Endothelial cell of umbilical vein (primary cell): ENCODE measurements around the gene ZNF319.

Experiments used
- CTCF ChIP-seq, 2 donors: IDR thresholded peaks; 1 replicate in 1 of 2; 2 replicates in 1 of 2; pipeline ENCODE4 v1.5.1; 2011; ENCODE audit warnings: low read length in 2 of 2, mild to moderate bottlenecking in 2 of 2, moderate library complexity in 2 of 2, control low read depth in 1 of 2, inconsistent platforms in 1 of 2, low read depth in 1 of 2; ENCODE audit not compliant: insufficient read depth in 1 of 2; ENCODE audit errors: extremely low read depth in 1 of 2
- EZH2 ChIP-seq: IDR thresholded peaks from 2 replicates; pipeline ENCODE4 v1.6.1; 2012; ENCODE audit warnings: borderline replicate concordance, low read depth, mild to moderate bottlenecking, moderate library complexity, low read length, inconsistent platforms; ENCODE audit not compliant: severe bottlenecking
- FOS ChIP-seq: IDR thresholded peaks from 2 replicates; pipeline ENCODE4 v1.6.1; 2011; ENCODE audit warnings: mild to moderate bottlenecking, low read length, moderate library complexity, borderline replicate concordance; ENCODE audit not compliant: insufficient read depth
- JUN ChIP-seq: IDR thresholded peaks from 2 replicates; pipeline ENCODE4 v1.6.1; 2011; ENCODE audit warnings: borderline replicate concordance, low read depth; ENCODE audit not compliant: insufficient read length, insufficient read depth
- MAX ChIP-seq: IDR thresholded peaks from 2 replicates; pipeline ENCODE4 v1.6.1; 2011; ENCODE audit not compliant: insufficient read depth, insufficient read length
- MYC ChIP-seq: IDR thresholded peaks from one replicate; pipeline ENCODE4 v1.6.1; 2011; ENCODE audit warnings: mild to moderate bottlenecking, low read depth, low read length
- POLR2A ChIP-seq: IDR thresholded peaks from 2 replicates; pipeline ENCODE4 v1.6.1; 2012; ENCODE audit warnings: low read depth, mild to moderate bottlenecking, control low read depth, low read length
- POLR2AphosphoS5 ChIP-seq: IDR thresholded peaks from 2 replicates; pipeline ENCODE4 v1.6.1; 2012; ENCODE audit warnings: low read depth, mild to moderate bottlenecking, control low read depth, low read length, moderate library complexity; ENCODE audit not compliant: insufficient read depth

DNA sequence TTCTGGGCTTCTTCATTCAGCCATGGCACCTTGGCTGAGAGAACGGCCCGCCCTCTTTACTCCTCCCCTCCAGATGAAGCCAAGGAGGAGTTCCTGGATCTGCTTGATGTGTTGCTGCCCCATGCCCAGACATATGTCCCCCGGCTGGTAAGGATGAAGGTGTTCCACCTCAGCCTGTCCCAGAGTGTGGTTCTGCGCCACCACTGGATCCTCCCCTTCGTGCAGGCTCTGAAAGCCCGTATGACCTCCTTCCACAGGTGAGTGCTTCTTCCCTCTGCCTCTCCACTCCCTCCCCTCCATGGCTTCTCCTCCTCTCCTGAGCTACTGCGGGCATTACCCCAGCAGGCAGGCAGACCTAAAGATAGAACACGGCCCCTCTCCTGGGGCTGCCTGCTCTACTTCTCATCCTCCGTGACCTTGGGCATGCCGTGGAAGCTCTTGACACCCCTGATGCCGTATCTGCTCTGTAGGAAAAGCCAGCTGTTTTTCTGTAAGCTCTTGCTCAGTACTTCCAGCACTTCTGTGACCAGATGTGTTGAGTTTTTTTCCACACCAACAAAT lies 9.5 kb upstream of the ZNF319 start:
- TF ChIP-seq CTCF (IDR thresholded peaks at IDR 0.05; ENCODE audit: extremely low read depth in 1 of 2, insufficient read depth in 1 of 2, low read depth in 1 of 2, low read length in 2 of 2) = no peak
- TF ChIP-seq POLR2A = no peak
- no peak for TF ChIP-seq EZH2
- no peak for TF ChIP-seq MYC
- TF ChIP-seq MAX = no peak
- no peak for TF ChIP-seq POLR2AphosphoS5
- no peak for TF ChIP-seq FOS
- TF ChIP-seq JUN = no peak
